Stimulated activated CD4-positive, alpha-beta T cell treated with anti-CD3 and anti-CD28 coated beads, TNF-alpha, amount 100 ng/mL, for 48 hours (primary cell): ENCODE data around the gene WARS2.

Source experiments
- DNase-seq, 3 donors: peaks; one replicate each; pipeline ENCODE4 v3.0.0-alpha.2; 2020; ENCODE audit warnings: low read depth in 3 of 3

Gene WARS2

GRCh38 chr1:118999348-119000071 is 140.9 kb downstream of the WARS2 start:
- no peak for DNase-seq

- no peak for DNase-seq
Observed at GRCh38 chr1:118998171-118998570, 142.3 kb downstream of the WARS2 start.

GRCh38 chr1:118997225-118997624 is 143.2 kb downstream of the WARS2 start:
- no peak for DNase-seq

GRCh38 chr1:118995312-118996016 is 145.0 kb downstream of the WARS2 start:
- no peak for DNase-seq

GRCh38 chr1:118993700-118994026 is 146.8 kb downstream of the WARS2 start:
- DNase-seq, result no peak

- DNase-seq, result no peak
Observed at GRCh38 chr1:118992868-118993699, 147.4 kb downstream of the WARS2 start.

- DNase-seq, result no peak
Observed at GRCh38 chr1:118992237-118992825, 148.1 kb downstream of the WARS2 start.

- no peak for DNase-seq
Observed at GRCh38 chr1:118991448-118991847, 149.0 kb downstream of the WARS2 start.

- DNase-seq, result no peak
Observed at GRCh38 chr1:118990513-118991152, 149.8 kb downstream of the WARS2 start.

GRCh38 chr1:118989878-118990378 is 150.5 kb downstream of the WARS2 start:
- DNase-seq, result no peak

- no peak for DNase-seq
Observed at GRCh38 chr1:118989006-118989815, 151.2 kb downstream of the WARS2 start.

GRCh38 chr1:118988186-118989005 is 152.1 kb downstream of the WARS2 start, which contains the start of gene TBX15:
Gene TBX15 (minus strand): TSS chr1:118988343. CDS start chr1:118987795, 548 bp downstream.
- no peak for DNase-seq

- no peak for DNase-seq
Observed at GRCh38 chr1:118987468-118988185, 152.8 kb downstream of the WARS2 start.

GRCh38 chr1:118986555-118987467 is 153.6 kb downstream of the WARS2 start:
- no peak for DNase-seq

- no peak for DNase-seq
Observed at GRCh38 chr1:118985640-118986554, 154.6 kb downstream of the WARS2 start.

- DNase-seq, result no peak
Observed at GRCh38 chr1:118984722-118985639, 155.5 kb downstream of the WARS2 start.
